Activated CD4-positive, alpha-beta memory T cell treated with anti-CD3 and anti-CD28 coated beads for 36 hours (primary cell): ENCODE measurements around the gene TCF25. TPM values are rescaled to one million over a fixed set of nuclear protein-coding genes. Genes with fewer than 3 reads are reported as not detected.

Experiments used
- CTCF ChIA-PET: fragments of 350-600 bp; sonication (Branson Sonifier 250); formaldehyde crosslinking; loops from one replicate; lab custom pipeline; 2021; ENCODE audit warnings: antibody characterized with exemption, inconsistent platforms; lab: Charles Lee
- POLR2A ChIA-PET: fragments of 350-600 bp; sonication (Branson Sonifier 250); formaldehyde crosslinking; loops from one replicate; lab custom pipeline; 2021; ENCODE audit warnings: antibody characterized with exemption; lab: Charles Lee
- DNase-seq: peaks from one replicate; pipeline ENCODE4 v3.0.0-alpha.2; 2020
- H3K27ac Mint-ChIP-seq: one replicate; pipeline ENCODE4 v1.8.0; 2021; ENCODE audit warnings: mixed read lengths
- H3K27me3 Mint-ChIP-seq: one replicate; pipeline ENCODE4 v1.8.0; 2021; ENCODE audit warnings: mixed read lengths
- H3K36me3 Mint-ChIP-seq: one replicate; pipeline ENCODE4 v1.8.0; 2021; ENCODE audit warnings: mixed read lengths
- H3K4me1 Mint-ChIP-seq: one replicate; pipeline ENCODE4 v1.8.0; 2021; ENCODE audit warnings: low read depth, mixed read lengths
- H3K4me3 Mint-ChIP-seq: one replicate; pipeline ENCODE4 v1.8.0; 2021; ENCODE audit warnings: mild to moderate bottlenecking, mixed read lengths
- H3K9me3 Mint-ChIP-seq: one replicate; pipeline ENCODE4 v1.8.0; 2021; ENCODE audit warnings: mixed read lengths
- intact Hi-C: fragments of 100-400 bp; cut with micrococcal nuclease; formaldehyde crosslinking; loops from one replicate; pipeline ENCODE4 v1.15.1; 2023
- total RNA-seq, 2 experiments: library from RNA; stranded (reverse); gene quantifications; one replicate each; pipeline ENCODE4 v1.2.3, GENCODE V29; 2021

TCF25 gene
- total RNA-seq, 2 experiments from 2014 or later = 139 to 147 TPM

- POLR2A ChIA-PET = no interaction called here
- Mint-ChIP-seq H3K27ac (no peak overlapping the region), H3K27me3 (peaks cover 19% of the 10 kb centered on the region), H3K4me1 (peaks cover 10% of the 10 kb centered on the region), H3K4me3 (no peak overlapping the region), H3K36me3 (no peaks in the 10 kb centered on the region), H3K9me3 (no peaks in the 10 kb centered on the region)
- no peak for DNase-seq
- CTCF ChIA-PET = no interaction called here
- intact Hi-C loops = no loop called here
These were observed 73.1 kb downstream of the TCF25 start for GRCh38 chr16:89946515-89946914.

GRCh38 chr16:89949121-89949742, 75.8 kb downstream of the TCF25 start:
- POLR2A ChIA-PET = interaction anchor here (1.6 kb wide), 1 partner anchor 32 kb away, joined by 4 read pairs; no protein-coding TSS in a partner anchor
- intact Hi-C loops = no loop called here
- DNase-seq = no peak
- Mint-ChIP-seq H3K36me3 (no peaks in the 10 kb centered on the region), H3K9me3 (no peaks in the 10 kb centered on the region), H3K4me3 (peak overlapping the region; percentile 76), H3K27ac (no peak overlapping the region), H3K27me3 (peaks cover 15% of the 10 kb centered on the region), H3K4me1 (peaks cover 10% of the 10 kb centered on the region)
- CTCF ChIA-PET = interaction anchor here (1.6 kb wide), 1 partner anchor 9 kb away, joined by 4 read pairs; no protein-coding TSS in a partner anchor

- no peaks in the 10 kb centered on the region for H3K9me3 Mint-ChIP-seq
- ChIA-PET POLR2A (interaction anchor here (1.6 kb wide), 1 partner anchor 32 kb away, joined by 4 read pairs; no protein-coding TSS in a partner anchor), CTCF (interaction anchor here (1.6 kb wide), 1 partner anchor 10 kb away, joined by 4 read pairs; no protein-coding TSS in a partner anchor)
- peak overlapping the region; percentile 76 for H3K4me3 Mint-ChIP-seq
- H3K27ac Mint-ChIP-seq = no peak overlapping the region
- no peak for DNase-seq
- intact Hi-C loops = no loop called here
- H3K36me3 Mint-ChIP-seq = no peaks in the 10 kb centered on the region
- H3K27me3 Mint-ChIP-seq = peaks cover 14% of the 10 kb centered on the region
- H3K4me1 Mint-ChIP-seq = peaks cover 10% of the 10 kb centered on the region
These were observed 76.4 kb downstream of the TCF25 start for GRCh38 chr16:89949756-89950155.

GRCh38 chr16:89951509-89951908, 78.1 kb downstream of the TCF25 start:
- intact Hi-C loops = no loop called here
- Mint-ChIP-seq H3K9me3 (no peaks in the 10 kb centered on the region), H3K4me3 (no peak overlapping the region), H3K4me1 (peaks cover 10% of the 10 kb centered on the region), H3K27me3 (peaks cover 6% of the 10 kb centered on the region), H3K36me3 (peaks cover 2% of the 10 kb centered on the region), H3K27ac (no peak overlapping the region)
- ChIA-PET CTCF (no interaction called here), POLR2A (interaction anchor here (1.1 kb wide), 1 partner anchor 21 kb away, joined by 3 read pairs; no protein-coding TSS in a partner anchor)
- no peak for DNase-seq

- Mint-ChIP-seq H3K36me3 (peaks cover 2% of the 10 kb centered on the region), H3K9me3 (no peaks in the 10 kb centered on the region), H3K4me1 (peaks cover 10% of the 10 kb centered on the region), H3K27me3 (peaks cover 5% of the 10 kb centered on the region), H3K4me3 (no peak overlapping the region), H3K27ac (no peak overlapping the region)
- intact Hi-C loops = no loop called here
- no peak for DNase-seq
- ChIA-PET CTCF (no interaction called here), POLR2A (interaction anchor here (0.6 to 1.1 kb wide), 2 partner anchors 21 to 116 kb away, joined by 3 read pairs; no protein-coding TSS in a partner anchor)
These were observed 78.7 kb downstream of the TCF25 start for GRCh38 chr16:89952049-89952448.

GRCh38 chr16:89952551-89952950, 79.2 kb downstream of the TCF25 start:
- H3K4me3 Mint-ChIP-seq = no peak overlapping the region
- peaks cover under 1% of the 10 kb centered on the region for H3K27me3 Mint-ChIP-seq
- H3K4me1 Mint-ChIP-seq = peaks cover 9% of the 10 kb centered on the region
- no peaks in the 10 kb centered on the region for H3K9me3 Mint-ChIP-seq
- ChIA-PET POLR2A (no interaction called here), CTCF (no interaction called here)
- H3K27ac Mint-ChIP-seq = no peak overlapping the region
- peaks cover 3% of the 10 kb centered on the region for H3K36me3 Mint-ChIP-seq
- intact Hi-C loops = no loop called here
- DNase-seq = no peak

- no peaks in the 10 kb centered on the region for H3K27me3 Mint-ChIP-seq
- CTCF ChIA-PET = no interaction called here
- POLR2A ChIA-PET = no interaction called here
These were observed 80.4 kb downstream of the TCF25 start for GRCh38 chr16:89953671-89954406.

GRCh38 chr16:89954462-89954861, 81.1 kb downstream of the TCF25 start:
- ChIA-PET CTCF (no interaction called here), POLR2A (no interaction called here)
- no peak overlapping the region for H3K27ac Mint-ChIP-seq

More at GRCh38 chr16:89953671-89954406, 80.4 kb downstream of the TCF25 start:
- intact Hi-C loops = no loop called here
- H3K9me3 Mint-ChIP-seq = no peaks in the 10 kb centered on the region
- H3K4me3 Mint-ChIP-seq = no peak overlapping the region
- DNase-seq = no peak
- peaks cover 10% of the 10 kb centered on the region for H3K36me3 Mint-ChIP-seq
- no peak overlapping the region for H3K27ac Mint-ChIP-seq
- peaks cover 8% of the 10 kb centered on the region for H3K4me1 Mint-ChIP-seq

GRCh38 chr16:89955001-89955685, 81.8 kb downstream of the TCF25 start:
- Mint-ChIP-seq H3K9me3 (no peaks in the 10 kb centered on the region), H3K27ac (no peak overlapping the region), H3K36me3 (peaks cover 13% of the 10 kb centered on the region), H3K4me3 (no peak overlapping the region), H3K27me3 (no peaks in the 10 kb centered on the region), H3K4me1 (peaks cover 3% of the 10 kb centered on the region)
- ChIA-PET POLR2A (no interaction called here), CTCF (no interaction called here)
- no peak for DNase-seq
- intact Hi-C loops = no loop called here

More at GRCh38 chr16:89954462-89954861, 81.1 kb downstream of the TCF25 start:
- intact Hi-C loops = no loop called here
- Mint-ChIP-seq H3K9me3 (no peaks in the 10 kb centered on the region), H3K4me3 (no peak overlapping the region), H3K4me1 (peaks cover 8% of the 10 kb centered on the region), H3K36me3 (peaks cover 13% of the 10 kb centered on the region), H3K27me3 (no peaks in the 10 kb centered on the region)
- DNase-seq = no peak

GRCh38 chr16:89956505-89957215, 83.3 kb downstream of the TCF25 start:
- CTCF ChIA-PET = no interaction called here
- no peaks in the 10 kb centered on the region for H3K27me3 Mint-ChIP-seq
- POLR2A ChIA-PET = no interaction called here
- H3K4me3 Mint-ChIP-seq = no peak overlapping the region
- H3K36me3 Mint-ChIP-seq = peaks cover 13% of the 10 kb centered on the region
- intact Hi-C loops = no loop called here
- no peak for DNase-seq
- H3K4me1 Mint-ChIP-seq = no peaks in the 10 kb centered on the region
- no peak overlapping the region for H3K27ac Mint-ChIP-seq
- no peaks in the 10 kb centered on the region for H3K9me3 Mint-ChIP-seq

- no peak overlapping the region for H3K27ac Mint-ChIP-seq
- H3K4me1 Mint-ChIP-seq = no peaks in the 10 kb centered on the region
- ChIA-PET CTCF (no interaction called here), POLR2A (interaction anchor here (1.3 kb wide), 1 partner anchor 12 kb away, joined by 3 read pairs; no protein-coding TSS in a partner anchor)
- no peak overlapping the region for H3K4me3 Mint-ChIP-seq
- H3K27me3 Mint-ChIP-seq = no peaks in the 10 kb centered on the region
- H3K9me3 Mint-ChIP-seq = no peaks in the 10 kb centered on the region
- intact Hi-C loops = no loop called here
- DNase-seq = no peak
- peaks cover 13% of the 10 kb centered on the region for H3K36me3 Mint-ChIP-seq
These were observed 83.9 kb downstream of the TCF25 start for GRCh38 chr16:89957216-89957785.
